ENCODE results near the gene LILRB5. TPM values are rescaled to one million over a fixed set of nuclear protein-coding genes. Genes with fewer than 3 reads are reported as not detected.

Gene LILRB5
- total and polyA plus RNA-seq, 9 of the 15 experiments (the other 6 are each of a cell fraction or from before 2014, with no cell fraction given), result not detected

GRCh38 chr19:54256250-54257115 is 590 bp downstream of the LILRB5 start:
- peak overlapping the region in 1 of 2 experiments; percentile 23; a peak in 1 of 4 replicates for H3K9ac ChIP-seq (ENCODE audit: insufficient read depth in 1 of 2, low read depth in 2 of 2, low read length in 2 of 2)
- no TSS peak for BruUV-seq (replicated peaks)
- ChIA-PET POLR2A (interaction anchor here (0.5 to 1.0 kb wide), 3 partner anchors 27 to 284 kb away, joined by 3 read pairs; partner anchors contain the start of gene LENG1), CTCF (ENCODE audit: low intra/inter-chr PET ratio) (no interaction called here)
- FAIRE-seq (no peak), ATAC-seq (no peak; the same call in 1 of the 3 replicates), DNase-seq (ENCODE audit: extremely low read depth in 1 of 4, low spot score in 3 of 4) (no peak)
- H3K4me3 ChIP-seq, result no peak overlapping the region
- in situ Hi-C loops (cut with MboI), result no loop called here
- H3K4me1 ChIP-seq (replicated peaks in 1 of 2; ENCODE audit: control insufficient read depth in 2 of 2, insufficient read depth in 2 of 2, low read length in 2 of 2), result no peaks in the 10 kb centered on the region; a peak in 2 of 5 replicates
- H2AFZ ChIP-seq (ENCODE audit: low read depth, low read length), result no peak overlapping the region
- no peaks in the 10 kb centered on the region for H3K36me3 ChIP-seq (ENCODE audit: control insufficient read depth, insufficient read depth, low read length)
- H3K4me2 ChIP-seq (ENCODE audit: insufficient read depth, low read length), result no peak overlapping the region
- intact Hi-C loops (cut with micrococcal nuclease), result no loop called here
- no peaks in the 10 kb centered on the region for H3K79me2 ChIP-seq (ENCODE audit: control insufficient read depth, insufficient read depth, low read length)
- no peaks in the 10 kb centered on the region for H3K9me3 ChIP-seq (replicated peaks; ENCODE audit: control insufficient read depth, insufficient read depth, low read depth, low read length)
- 1% methylated on average over 15 of the region's 19 CpGs for WGBS (ENCODE audit: insufficient coverage, low coverage, missing lambda C conversion rate)
- no peaks in the 10 kb centered on the region for H3K9me1 ChIP-seq (ENCODE audit: control insufficient read depth, insufficient read depth, low read length)
- peaks cover 11% of the 10 kb centered on the region for H4K20me1 ChIP-seq (replicated peaks; ENCODE audit: control insufficient read depth, insufficient read depth, low read length)
- peaks cover 54 to 80% of the 10 kb centered on the region in 2 experiments for H3K27me3 ChIP-seq (ENCODE audit: control insufficient read depth in 2 of 2, insufficient read depth in 2 of 2, low read length in 2 of 2)
- no peak overlapping the region for H3K27ac ChIP-seq (ENCODE audit: extremely low read depth, low read depth, low read length)
- TF ChIP-seq ZBTB43 (CRISPR knock-in tag; IDR thresholded peaks at IDR 0.05) (no peak), L3MBTL2 (IDR thresholded peaks at IDR 0.05) (no peak), SMC3 (conservative IDR thresholded peaks at IDR 0.05; ENCODE audit: insufficient read depth, low read depth, low read length) (no peak), ZNF644 (tag; IDR thresholded peaks at IDR 0.05; ENCODE audit: low read depth) (no peak), ILF3 (IDR thresholded peaks at IDR 0.05; ENCODE audit: borderline replicate concordance) (no peak), TARDBP (IDR thresholded peaks at IDR 0.05) (no peak), ZNF212 (CRISPR knock-in tag; IDR thresholded peaks at IDR 0.05) (no peak), PHB2 (IDR thresholded peaks at IDR 0.05; ENCODE audit: low read depth) (no peak), NR2C1 (IDR thresholded peaks at IDR 0.05) (no peak), NR2C1 (tag; IDR thresholded peaks at IDR 0.05) (no peak), ZNF398 (CRISPR knock-in tag; IDR thresholded peaks at IDR 0.05) (no peak), KLF13 (tag; IDR thresholded peaks at IDR 0.05; ENCODE audit: borderline replicate concordance, low read depth) (no peak), MAZ (CRISPR knock-in tag; conservative IDR thresholded peaks at IDR 0.05 in 1 of 2, IDR thresholded peaks at IDR 0.05 in 1 of 2) (no peak), NR4A1 (CRISPR knock-in tag; IDR thresholded peaks at IDR 0.05) (no peak), NR4A1 (tag; IDR thresholded peaks at IDR 0.05) (no peak), SAFB2 (IDR thresholded peaks at IDR 0.05; ENCODE audit: borderline replicate concordance, low read depth, low read length, severe bottlenecking) (no peak), HNRNPH1 (optimal IDR thresholded peaks at IDR 0.05; ENCODE audit: low read depth, low read length) (no peak), ELF4 (CRISPR knock-in tag; IDR thresholded peaks at IDR 0.05) (no peak)
